SH-SY5Y (cell line): ENCODE results near the gene VTCN1.

Experiments used
- GATA2 ChIP-seq: IDR thresholded peaks from 2 replicates; pipeline ENCODE4 v1.6.1; 2011; ENCODE audit warnings: mild to moderate bottlenecking, low read depth, low read length
- GATA3 ChIP-seq: IDR thresholded peaks from 2 replicates; pipeline ENCODE4 v1.6.1; 2011; ENCODE audit warnings: low read depth, mild to moderate bottlenecking, low read length, moderate library complexity

The VTCN1 gene

DNA sequence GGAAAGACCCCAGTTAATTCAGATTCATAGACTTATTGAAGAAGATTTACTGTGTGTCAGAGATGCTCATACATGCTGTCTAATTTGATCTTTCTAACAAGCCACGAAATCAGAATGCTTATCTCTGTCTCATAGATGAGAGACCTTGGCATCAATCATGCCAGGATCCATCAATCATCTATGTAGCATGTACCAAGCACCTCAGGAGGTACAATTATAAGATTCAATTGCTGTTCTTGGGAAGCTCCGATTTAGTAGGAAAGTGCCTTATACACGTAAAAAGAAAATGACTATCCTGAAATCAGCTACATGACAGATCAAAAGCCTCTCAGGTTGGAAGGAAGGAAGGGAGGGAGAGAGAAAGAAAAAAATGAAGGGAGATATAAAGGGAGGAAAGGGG is 18.5 kb upstream of the VTCN1 start:
- TF ChIP-seq GATA3 (no peak), GATA2 (no peak)

DNA sequence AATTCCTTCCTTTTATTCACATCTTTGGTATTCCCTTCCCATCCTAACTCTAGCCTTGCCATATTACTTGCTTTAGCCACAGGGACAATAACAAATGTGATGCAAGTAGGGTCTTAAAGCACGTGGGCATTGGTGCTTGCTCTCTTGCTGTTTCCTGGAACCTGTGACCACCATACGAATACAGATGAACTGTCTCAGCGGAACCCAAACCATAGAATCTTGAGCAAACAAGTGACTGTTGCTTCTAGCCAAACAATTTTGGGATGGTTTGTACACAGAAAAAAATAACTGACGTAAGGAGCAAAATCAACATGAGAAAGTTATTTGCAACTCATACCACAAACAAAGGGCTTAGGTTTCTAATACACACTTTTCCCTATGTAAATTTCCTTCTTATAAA is 15.2 kb upstream of the VTCN1 start:
- TF ChIP-seq GATA3 (no peak), GATA2 (no peak)

DNA sequence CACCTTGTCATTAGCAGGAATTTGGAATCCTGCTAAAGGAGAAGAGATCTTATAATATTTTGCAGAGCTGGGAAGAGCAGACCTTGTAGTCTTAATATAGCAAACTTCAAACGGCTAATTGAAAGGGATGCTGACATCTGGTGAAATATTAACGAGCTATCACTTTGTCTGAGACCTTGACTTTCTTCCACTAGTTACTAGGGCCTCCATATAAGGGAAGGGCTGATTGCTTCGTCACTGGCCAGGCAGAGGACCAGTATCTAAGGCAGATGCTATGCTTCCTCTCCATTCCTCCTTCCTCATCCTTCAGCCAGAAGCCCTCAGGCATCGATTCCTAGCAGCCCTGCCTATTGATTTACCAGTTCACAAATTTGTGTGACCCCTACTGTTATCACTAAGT is 6.0 kb upstream of the VTCN1 start:
- TF ChIP-seq GATA2 (no peak), GATA3 (no peak)

DNA sequence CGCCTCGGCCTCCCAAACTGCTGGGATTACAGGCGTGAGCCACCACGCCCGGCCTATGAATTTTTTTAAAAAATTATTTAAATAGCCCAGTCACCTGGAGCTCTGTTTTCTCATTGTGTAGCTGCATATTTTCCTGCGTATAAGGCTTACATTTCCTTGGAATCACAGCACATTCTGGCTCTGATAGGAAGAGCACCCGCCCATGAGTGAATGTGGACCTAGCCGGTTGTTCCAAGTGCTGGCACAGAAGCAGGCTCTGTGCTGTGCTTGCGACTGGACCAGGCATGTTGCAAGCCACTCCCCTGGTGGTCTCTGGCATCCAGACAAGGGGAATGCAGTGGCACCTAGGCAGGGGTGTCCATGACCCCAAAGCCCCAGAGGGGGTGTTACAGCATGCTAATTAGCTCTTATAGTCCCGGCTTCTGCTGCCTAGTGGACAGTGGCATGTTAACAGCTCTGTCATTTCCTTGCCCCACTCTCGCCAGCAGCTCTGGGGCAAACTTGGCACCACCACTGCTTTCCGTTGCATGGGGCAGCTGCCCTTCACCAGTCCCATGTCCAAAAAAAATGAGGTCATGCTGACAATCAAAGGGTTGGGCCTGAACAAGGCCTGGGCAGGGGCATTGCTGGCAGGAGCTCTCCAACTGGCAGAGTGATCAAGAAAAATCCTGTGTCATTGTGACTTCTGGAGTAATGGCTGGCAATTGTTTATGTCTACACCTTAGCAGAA is 5.2 kb upstream of the VTCN1 start:
- TF ChIP-seq GATA2: no peak
- TF ChIP-seq GATA3: no peak

DNA sequence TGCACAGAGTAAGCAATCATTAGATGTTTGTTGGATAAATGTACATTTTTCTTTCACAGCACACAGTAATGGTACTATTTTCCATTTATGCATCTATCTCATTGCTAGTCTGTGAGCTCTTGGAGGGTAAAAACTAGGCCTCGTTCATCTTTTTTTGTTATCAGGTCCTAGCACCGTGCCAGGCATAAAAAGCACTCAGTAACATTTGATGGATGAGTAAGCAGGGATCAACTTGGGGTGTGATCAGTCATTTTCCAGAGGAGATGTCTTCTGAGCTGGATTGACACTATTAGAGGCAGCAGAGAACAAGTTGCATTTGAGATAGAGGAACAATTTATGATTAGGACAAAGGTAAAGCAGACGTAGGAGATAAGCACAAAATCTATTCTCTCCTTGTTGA is 4.3 kb upstream of the VTCN1 start:
- TF ChIP-seq GATA3: no peak

DNA sequence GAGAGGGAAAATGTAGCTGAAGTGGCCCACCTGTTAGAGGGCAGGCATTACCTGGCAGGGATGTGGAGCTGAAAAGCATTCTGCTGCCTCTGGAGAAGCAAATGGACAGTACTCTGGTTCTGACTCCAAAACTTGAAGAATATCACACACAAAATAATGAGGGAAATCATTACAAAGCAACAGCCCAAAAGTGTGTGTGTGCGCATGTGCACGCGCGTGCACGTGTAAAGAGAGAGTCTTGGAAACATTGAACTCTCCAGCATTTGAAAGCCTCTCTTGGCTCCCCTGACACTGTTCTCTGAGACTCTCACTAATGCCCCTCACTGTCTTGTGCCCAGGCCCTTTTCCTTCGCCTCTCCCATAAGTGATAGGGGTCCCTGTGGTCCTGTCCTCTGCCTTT is 2.3 kb upstream of the VTCN1 start:
- TF ChIP-seq GATA3: no peak
- no peak for TF ChIP-seq GATA2

DNA sequence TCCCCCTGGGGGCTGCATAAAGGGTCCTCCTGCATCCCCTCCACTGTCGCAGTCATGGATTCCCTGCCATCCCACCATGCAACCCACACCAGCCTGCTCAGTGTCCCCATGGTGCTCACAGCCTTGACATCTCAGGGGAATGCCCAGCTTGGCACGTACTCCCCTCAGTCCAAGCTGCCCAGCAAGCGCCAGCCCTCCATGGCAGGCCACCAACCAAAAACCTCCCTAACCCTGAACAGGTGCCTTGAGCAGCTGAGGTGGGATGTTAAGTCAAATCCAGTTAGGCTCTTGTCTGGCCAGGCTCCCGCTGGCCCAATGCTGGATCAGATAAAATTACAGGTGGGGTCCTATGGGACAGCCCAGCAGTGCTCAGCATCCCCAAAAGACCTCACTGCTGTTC is 341 bp downstream of the VTCN1 start:
- TF ChIP-seq GATA2 (no peak), GATA3 (no peak)

DNA sequence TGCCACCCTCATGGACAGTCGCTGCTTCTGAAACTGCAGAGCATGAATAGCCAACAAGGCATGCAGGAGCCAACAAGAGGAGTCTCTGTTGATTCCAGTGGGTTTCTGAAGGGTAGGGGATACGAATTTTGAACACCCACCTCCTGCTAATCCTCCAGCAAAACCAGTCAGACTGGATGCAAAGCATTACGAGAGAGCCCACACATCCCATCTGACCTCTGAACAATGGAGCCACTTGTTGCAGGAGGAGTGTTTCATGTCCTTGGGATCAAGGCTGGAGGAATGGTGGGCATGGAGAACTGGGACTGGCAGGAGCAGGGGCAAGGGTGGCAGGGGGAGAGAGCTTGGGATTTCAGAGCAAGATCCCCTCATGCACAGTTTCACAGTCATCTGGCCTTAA is 1.6 kb downstream of the VTCN1 start:
- TF ChIP-seq GATA3: no peak
- no peak for TF ChIP-seq GATA2

DNA sequence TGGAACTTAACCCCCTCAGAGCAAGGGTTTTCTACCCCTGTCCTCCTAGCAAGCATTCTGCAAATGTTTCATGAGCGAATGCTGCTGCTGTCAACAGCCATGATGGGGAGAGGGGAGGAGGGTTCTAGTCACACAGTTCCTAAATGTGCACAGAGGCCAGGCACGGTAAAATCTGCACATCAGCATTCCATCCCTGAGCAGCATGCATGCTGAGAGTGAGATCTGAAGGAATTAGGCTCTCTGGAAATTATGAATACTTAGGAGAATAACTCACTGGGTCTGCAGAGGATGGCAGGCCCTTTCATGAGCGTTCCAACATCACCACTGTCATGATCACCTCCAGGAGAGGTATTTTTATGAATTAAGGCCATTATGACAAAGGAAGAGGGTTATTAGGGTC is 2.1 kb downstream of the VTCN1 start:
- TF ChIP-seq GATA3 (no peak), GATA2 (no peak)

DNA sequence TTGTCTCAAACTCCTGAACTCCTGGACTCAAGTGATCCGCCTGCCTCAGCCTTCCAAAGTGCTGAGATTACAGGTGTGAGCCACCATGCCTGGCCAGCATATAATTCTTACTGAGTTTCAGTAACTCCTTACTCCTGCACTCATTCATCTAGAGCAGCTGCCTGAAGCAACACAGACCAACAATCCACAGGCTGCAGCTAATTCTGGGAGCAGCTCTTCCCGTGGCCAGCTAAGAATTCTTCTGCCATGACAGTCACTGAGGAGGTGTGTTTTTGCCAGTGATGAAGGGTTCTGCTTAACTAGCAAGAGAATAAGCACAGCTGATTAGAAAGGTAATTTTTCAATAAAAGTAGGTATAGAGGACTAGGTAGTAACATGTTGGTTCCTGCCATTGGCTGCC is 5.4 kb downstream of the VTCN1 start:
- TF ChIP-seq GATA2 (no peak), GATA3 (no peak)

DNA sequence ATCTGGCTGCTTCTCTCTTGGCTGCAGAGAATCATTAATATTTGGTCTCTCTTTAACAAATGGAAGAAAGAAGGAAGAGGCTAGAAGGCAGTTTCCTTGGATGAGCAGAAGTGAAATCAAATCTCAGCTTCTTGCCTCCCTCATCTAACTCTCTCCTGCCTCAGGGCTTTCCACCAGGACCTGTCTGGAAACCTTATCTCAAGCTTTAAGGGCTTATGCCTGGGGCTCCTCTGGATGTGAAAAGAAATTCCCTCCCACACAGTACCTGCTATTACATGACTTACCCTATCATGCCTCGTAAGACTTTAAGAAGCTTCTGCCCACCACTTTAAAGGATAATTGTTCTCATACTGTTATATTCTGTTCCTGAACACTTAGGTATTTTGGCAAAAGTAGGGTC is 8.9 kb downstream of the VTCN1 start:
- TF ChIP-seq GATA2 (no peak), GATA3 (no peak)

DNA sequence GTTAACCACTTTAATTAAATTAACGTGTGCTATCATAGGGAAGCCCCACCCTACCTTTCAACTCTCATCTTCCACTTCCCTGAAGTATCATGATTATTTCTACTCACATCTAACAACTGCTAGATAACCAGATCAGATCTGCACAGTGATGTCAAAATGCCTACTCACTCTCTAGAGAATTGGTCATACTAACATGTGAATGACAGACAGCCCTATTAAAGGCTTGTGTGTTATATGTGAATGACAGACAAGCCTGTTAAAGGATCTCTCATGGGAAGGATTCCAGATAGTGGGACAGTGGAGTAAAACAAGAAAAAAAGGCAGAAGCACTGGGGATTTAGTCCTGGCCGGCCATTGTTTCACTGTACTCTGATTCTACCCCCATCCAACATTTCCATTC is 12.6 kb downstream of the VTCN1 start:
- TF ChIP-seq GATA3 (no peak), GATA2 (no peak)

DNA sequence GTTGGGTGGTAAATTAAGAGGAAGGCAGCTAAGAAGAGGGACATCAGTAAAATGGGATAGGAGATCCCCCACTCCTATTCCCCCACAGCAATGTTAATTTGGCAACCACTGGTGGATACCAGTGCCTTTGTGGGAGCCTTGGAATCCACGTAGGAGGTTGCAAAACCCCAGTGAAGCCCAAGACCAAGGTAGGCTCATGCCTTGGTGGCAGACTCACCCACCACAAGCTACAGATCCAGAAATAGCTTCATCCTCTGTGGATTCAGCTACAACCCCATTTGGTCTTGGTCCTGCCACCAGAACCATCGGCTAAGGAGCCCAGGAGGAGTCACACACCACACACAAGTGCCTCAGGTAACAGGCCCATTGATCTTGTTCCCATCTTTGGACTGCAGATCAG is 21.0 kb downstream of the VTCN1 start:
- no peak for TF ChIP-seq GATA2
- no peak for TF ChIP-seq GATA3

DNA sequence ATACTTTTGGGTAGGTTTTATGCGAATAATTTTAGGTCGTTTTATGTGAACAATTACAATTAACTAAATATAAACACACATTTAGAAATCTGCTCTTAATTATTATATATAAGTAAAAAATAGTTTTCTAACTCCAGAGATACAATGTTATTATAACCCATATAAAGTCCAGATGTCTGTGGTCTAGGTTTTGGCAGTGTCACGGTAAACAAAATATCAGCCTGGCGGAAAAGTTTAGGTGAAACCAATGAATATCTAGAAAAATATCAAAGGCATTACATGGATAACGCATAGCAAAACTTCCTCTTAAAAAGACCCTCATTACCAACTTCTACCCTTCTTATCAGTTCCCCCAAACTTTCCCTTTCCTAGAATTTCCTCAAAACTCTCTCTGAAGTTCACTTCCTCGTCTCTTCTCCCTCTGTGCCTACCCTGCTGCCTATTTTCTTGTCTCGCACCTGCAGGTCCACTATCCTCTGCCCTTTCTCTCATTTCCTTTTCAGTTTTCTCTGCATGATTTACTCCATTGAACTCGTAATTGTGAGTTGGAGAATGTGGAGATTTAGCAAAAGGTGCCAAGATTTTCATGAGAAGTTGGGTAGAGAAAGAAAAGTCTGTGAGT is 21.8 kb downstream of the VTCN1 start:
- no peak for TF ChIP-seq GATA2
- TF ChIP-seq GATA3: no peak

DNA sequence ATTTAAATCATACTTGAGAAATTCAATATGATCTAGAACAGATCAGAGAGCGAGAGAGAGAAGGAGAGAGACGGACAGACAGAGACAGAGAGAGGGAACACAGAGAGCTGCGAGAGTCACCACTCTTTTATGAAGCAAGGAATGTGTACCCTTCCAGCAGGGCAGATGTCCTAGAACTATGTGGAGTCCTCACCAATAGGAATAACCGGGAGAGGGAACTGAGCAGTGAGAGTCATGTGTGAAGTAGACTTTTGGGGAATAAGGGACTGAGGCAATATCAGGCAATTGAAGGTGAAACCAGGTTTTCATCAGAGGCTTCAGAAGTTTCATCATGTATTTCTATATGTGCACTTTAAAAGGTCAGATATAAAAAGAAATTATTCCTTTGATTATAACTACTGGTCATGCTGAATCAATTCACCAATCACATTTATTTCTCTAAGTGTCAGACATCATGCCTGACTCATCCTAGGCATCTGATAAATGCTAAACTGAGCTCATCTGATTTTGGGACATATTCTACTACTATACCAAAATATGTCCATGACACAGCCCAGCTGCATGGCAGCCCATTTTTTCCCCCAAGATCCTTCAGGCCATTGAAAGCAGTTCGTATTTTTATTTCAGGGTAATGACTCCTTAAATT is 22.4 kb downstream of the VTCN1 start:
- TF ChIP-seq GATA3 (no peak), GATA2 (no peak)

DNA sequence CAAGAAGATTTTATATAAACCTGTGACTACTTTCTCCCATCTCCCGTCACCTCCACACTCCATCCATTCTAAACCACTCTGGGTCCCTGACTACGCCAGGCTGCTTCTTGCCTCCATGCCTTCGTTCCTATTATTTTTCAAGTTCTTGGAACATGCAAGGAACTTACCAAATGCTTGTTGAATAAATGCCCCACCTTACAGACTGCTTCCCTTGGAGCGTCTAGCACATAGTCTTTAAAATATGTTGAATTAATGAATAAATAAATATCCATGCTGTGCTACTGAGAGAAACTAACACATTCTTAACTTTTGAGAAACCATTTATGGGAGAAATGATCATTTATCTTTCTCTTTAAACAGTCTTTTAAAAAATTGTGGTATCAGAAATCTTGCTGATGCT is 27.6 kb downstream of the VTCN1 start:
- no peak for TF ChIP-seq GATA3
- TF ChIP-seq GATA2: no peak
